ENCODE results near the gene GPR26. TPM values are rescaled to one million over a fixed set of nuclear protein-coding genes. Genes with fewer than 3 reads are reported as not detected.

Gene GPR26
- total and polyA plus RNA-seq, 8 donors: not detected

- no peaks in the 10 kb centered on the region for H3K36me3 ChIP-seq
- H3K4me1 ChIP-seq: no peaks in the 10 kb centered on the region
- intact Hi-C loops (cut with DNase I): no loop called here
- H3K4me3 ChIP-seq: no peak overlapping the region
- no peaks in the 10 kb centered on the region for H3K27me3 ChIP-seq
- no peaks in the 10 kb centered on the region for H3K9me3 ChIP-seq
- no peak for TF ChIP-seq CTCF (IDR thresholded peaks at IDR 0.05)
- no peak overlapping the region for H3K27ac ChIP-seq
- ATAC-seq (no peak), DNase-seq (peak in 1 of 6 donors; percentile 6), FAIRE-seq (no peak)
- 65 to 69% methylated on average over 9 of the region's 9 CpGs for WGBS, 2 donors
Measured at GRCh38 chr10:123681285-123681684, 15.1 kb downstream of the GPR26 start.

- no peaks in the 10 kb centered on the region for H3K36me3 ChIP-seq
- no peaks in the 10 kb centered on the region for H3K4me1 ChIP-seq
- no peak overlapping the region for H3K27ac ChIP-seq
- no peak overlapping the region for H3K4me3 ChIP-seq
- intact Hi-C loops (cut with DNase I): no loop called here
- 87 to 89% methylated on average over 2 of the region's 2 CpGs for WGBS, 2 donors
- FAIRE-seq (no peak), DNase-seq (no peak), ATAC-seq (no peak)
- no peaks in the 10 kb centered on the region for H3K9me3 ChIP-seq
- no peaks in the 10 kb centered on the region for H3K27me3 ChIP-seq
- TF ChIP-seq CTCF (IDR thresholded peaks at IDR 0.05): no peak
Measured at GRCh38 chr10:123682477-123682876, 16.3 kb downstream of the GPR26 start.

- WGBS, 2 donors: 62% methylated on average over 3 of the region's 3 CpGs
- H3K27ac ChIP-seq: no peak overlapping the region
- DNase-seq: no peak
- intact Hi-C loops (cut with DNase I): no loop called here
- no peak for ATAC-seq
- no peak for TF ChIP-seq CTCF (IDR thresholded peaks at IDR 0.05)
- no peak for FAIRE-seq
- H3K36me3 ChIP-seq: no peaks in the 10 kb centered on the region
- no peaks in the 10 kb centered on the region for H3K27me3 ChIP-seq
- no peaks in the 10 kb centered on the region for H3K4me1 ChIP-seq
- no peaks in the 10 kb centered on the region for H3K9me3 ChIP-seq
- H3K4me3 ChIP-seq: no peak overlapping the region
Measured at GRCh38 chr10:123683459-123683858, 17.3 kb downstream of the GPR26 start.

GRCh38 chr10:123683865-123684264 lies 17.7 kb downstream of the GPR26 start:
- no peak for ATAC-seq
- no peak for FAIRE-seq
- Histone ChIP-seq H3K27ac (no peak overlapping the region), H3K9me3 (no peaks in the 10 kb centered on the region), H3K36me3 (no peaks in the 10 kb centered on the region), H3K27me3 (no peaks in the 10 kb centered on the region), H3K4me1 (no peaks in the 10 kb centered on the region), H3K4me3 (no peak overlapping the region)
- TF ChIP-seq CTCF (IDR thresholded peaks at IDR 0.05): no peak
- intact Hi-C loops (cut with DNase I): no loop called here
- no peak for DNase-seq
- 46 to 52% methylated on average over 8 of the region's 8 CpGs for WGBS, 2 donors

- H3K4me3 ChIP-seq: no peak overlapping the region
- TF ChIP-seq CTCF (IDR thresholded peaks at IDR 0.05): no peak
- WGBS, 2 donors: 55 to 58% methylated on average over 12 of the region's 12 CpGs
- no peak for DNase-seq
- H3K9me3 ChIP-seq: no peaks in the 10 kb centered on the region
- no peaks in the 10 kb centered on the region for H3K36me3 ChIP-seq
- no peaks in the 10 kb centered on the region for H3K27me3 ChIP-seq
- no peak for FAIRE-seq
- no peak overlapping the region for H3K27ac ChIP-seq
- intact Hi-C loops (cut with DNase I): no loop called here
- no peak for ATAC-seq
- H3K4me1 ChIP-seq: no peaks in the 10 kb centered on the region
Measured at GRCh38 chr10:123685260-123685659, 19.1 kb downstream of the GPR26 start.

All from pancreas (tissue), 10 donors.